ENCODE results near the gene SMCP. TPM values are rescaled to one million over a fixed set of nuclear protein-coding genes. Genes with fewer than 3 reads are reported as not detected.

Gene SMCP
- total RNA-seq, 2 experiments from 2014 or later = not detected

- H3K36me3 Mint-ChIP-seq (ENCODE audit: low read depth) = no peaks in the 10 kb centered on the region
- no peak for ATAC-seq (ENCODE audit: poor library complexity)
- no peaks in the 10 kb centered on the region for H3K36me3 ChIP-seq (ENCODE audit: insufficient read depth, low read length)
- CTCF ChIA-PET = no interaction called here
- POLR2A ChIA-PET = no interaction called here
- intact Hi-C loops (cut with DNase I, micrococcal nuclease) = no loop called here
- H3K4me3 Mint-ChIP-seq = no peak overlapping the region
- peaks cover 63% of the 10 kb centered on the region for H3K27me3 Mint-ChIP-seq
- no peaks in the 10 kb centered on the region for H3K4me1 ChIP-seq (ENCODE audit: insufficient read depth, low read length)
- TF ChIP-seq, protein P1, sequence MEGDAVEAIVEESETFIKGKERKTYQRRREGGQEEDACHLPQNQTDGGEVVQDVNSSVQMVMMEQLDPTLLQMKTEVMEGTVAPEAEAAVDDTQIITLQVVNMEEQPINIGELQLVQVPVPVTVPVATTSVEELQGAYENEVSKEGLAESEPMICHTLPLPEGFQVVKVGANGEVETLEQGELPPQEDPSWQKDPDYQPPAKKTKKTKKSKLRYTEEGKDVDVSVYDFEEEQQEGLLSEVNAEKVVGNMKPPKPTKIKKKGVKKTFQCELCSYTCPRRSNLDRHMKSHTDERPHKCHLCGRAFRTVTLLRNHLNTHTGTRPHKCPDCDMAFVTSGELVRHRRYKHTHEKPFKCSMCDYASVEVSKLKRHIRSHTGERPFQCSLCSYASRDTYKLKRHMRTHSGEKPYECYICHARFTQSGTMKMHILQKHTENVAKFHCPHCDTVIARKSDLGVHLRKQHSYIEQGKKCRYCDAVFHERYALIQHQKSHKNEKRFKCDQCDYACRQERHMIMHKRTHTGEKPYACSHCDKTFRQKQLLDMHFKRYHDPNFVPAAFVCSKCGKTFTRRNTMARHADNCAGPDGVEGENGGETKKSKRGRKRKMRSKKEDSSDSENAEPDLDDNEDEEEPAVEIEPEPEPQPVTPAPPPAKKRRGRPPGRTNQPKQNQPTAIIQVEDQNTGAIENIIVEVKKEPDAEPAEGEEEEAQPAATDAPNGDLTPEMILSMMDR (IDR thresholded peaks at IDR 0.05) = no peak
- H3K9me3 Mint-ChIP-seq = no peaks in the 10 kb centered on the region
- no peaks in the 10 kb centered on the region for H3K9me3 ChIP-seq (ENCODE audit: control insufficient read depth in 1 of 2, insufficient read depth in 1 of 2, low read length in 2 of 2)
- H3K4me3 ChIP-seq (ENCODE audit: low read length) = no peak overlapping the region
- DNase-seq = no peak
- H3K4me1 Mint-ChIP-seq (ENCODE audit: low read depth) = no peaks in the 10 kb centered on the region
- H3K27ac Mint-ChIP-seq = no peak overlapping the region
- peaks cover 5 to 31% of the 10 kb centered on the region in 2 experiments for H3K27me3 ChIP-seq (ENCODE audit: control insufficient read depth in 1 of 2, insufficient read depth in 2 of 2, low read length in 2 of 2)
- no peak overlapping the region for H3K27ac ChIP-seq (ENCODE audit: low read depth in 1 of 2, low read length in 2 of 2)
These were observed 20.9 kb downstream of the SMCP start for GRCh38 chr1:152899027-152899426.

- TF ChIP-seq, protein P1 (IDR thresholded peaks at IDR 0.05) = no peak
- ATAC-seq (ENCODE audit: poor library complexity) = no peak
- H3K27me3 ChIP-seq (ENCODE audit: control insufficient read depth in 1 of 2, insufficient read depth in 2 of 2, low read length in 2 of 2) = peaks cover 7 to 33% of the 10 kb centered on the region in 2 experiments
- Mint-ChIP-seq H3K36me3 (ENCODE audit: low read depth) (no peaks in the 10 kb centered on the region), H3K4me3 (no peak overlapping the region), H3K4me1 (ENCODE audit: low read depth) (no peaks in the 10 kb centered on the region), H3K27me3 (peaks cover 60% of the 10 kb centered on the region), H3K9me3 (no peaks in the 10 kb centered on the region), H3K27ac (no peak overlapping the region)
- no peak overlapping the region for H3K4me3 ChIP-seq (ENCODE audit: low read length)
- no peaks in the 10 kb centered on the region for H3K9me3 ChIP-seq (ENCODE audit: control insufficient read depth in 1 of 2, insufficient read depth in 1 of 2, low read length in 2 of 2)
- no peak overlapping the region for H3K27ac ChIP-seq (ENCODE audit: low read depth in 1 of 2, low read length in 2 of 2)
- no peaks in the 10 kb centered on the region for H3K36me3 ChIP-seq (ENCODE audit: insufficient read depth, low read length)
- POLR2A ChIA-PET = no interaction called here
- no peaks in the 10 kb centered on the region for H3K4me1 ChIP-seq (ENCODE audit: insufficient read depth, low read length)
- intact Hi-C loops (cut with DNase I, micrococcal nuclease) = no loop called here
- DNase-seq = no peak
- CTCF ChIA-PET = no interaction called here
These were observed 21.8 kb downstream of the SMCP start for GRCh38 chr1:152899883-152900282.

DNA sequence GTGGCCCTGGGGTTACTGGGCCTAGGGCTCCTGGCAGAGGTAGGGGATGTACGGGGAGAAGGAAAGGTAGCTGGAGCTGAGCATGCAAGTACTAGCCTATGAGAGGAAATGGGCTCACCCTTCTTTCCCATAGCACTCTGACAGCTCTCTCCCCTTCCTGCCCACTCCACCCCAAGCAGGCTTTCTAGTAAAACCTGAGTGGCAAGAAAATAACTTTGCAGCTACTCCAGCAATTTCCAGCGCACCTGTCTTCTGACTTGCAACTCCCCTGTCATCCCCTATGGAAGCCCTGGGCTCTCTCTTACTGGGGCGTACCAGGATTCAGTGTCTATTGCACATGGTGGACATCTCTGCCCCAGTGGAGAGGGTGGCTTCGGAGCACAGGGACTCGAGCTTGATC, 23.5 kb downstream of the SMCP start:
- no peaks in the 10 kb centered on the region for H3K36me3 Mint-ChIP-seq (ENCODE audit: low read depth)
- no peak overlapping the region for H3K4me3 ChIP-seq (ENCODE audit: low read length)
- H3K4me1 Mint-ChIP-seq (ENCODE audit: low read depth) = no peaks in the 10 kb centered on the region
- intact Hi-C loops (cut with DNase I, micrococcal nuclease) = no loop called here
- H3K4me1 ChIP-seq (ENCODE audit: insufficient read depth, low read length) = no peaks in the 10 kb centered on the region
- H3K36me3 ChIP-seq (ENCODE audit: insufficient read depth, low read length) = no peaks in the 10 kb centered on the region
- no peaks in the 10 kb centered on the region for H3K9me3 ChIP-seq (ENCODE audit: control insufficient read depth in 1 of 2, insufficient read depth in 1 of 2, low read length in 2 of 2)
- ChIA-PET CTCF (no interaction called here), POLR2A (no interaction called here)
- peaks cover 64% of the 10 kb centered on the region for H3K27me3 Mint-ChIP-seq
- no peak overlapping the region for H3K4me3 Mint-ChIP-seq
- peaks cover 5 to 19% of the 10 kb centered on the region in 2 experiments for H3K27me3 ChIP-seq (ENCODE audit: control insufficient read depth in 1 of 2, insufficient read depth in 2 of 2, low read length in 2 of 2)
- H3K9me3 Mint-ChIP-seq = no peaks in the 10 kb centered on the region
- H3K27ac ChIP-seq (ENCODE audit: low read depth in 1 of 2, low read length in 2 of 2) = no peak overlapping the region
- TF ChIP-seq, protein P1 (IDR thresholded peaks at IDR 0.05) = no peak
- no peak for DNase-seq
- ATAC-seq (ENCODE audit: poor library complexity) = no peak
- H3K27ac Mint-ChIP-seq = no peak overlapping the region
